Prostate gland (tissue), 2 donors: ENCODE measurements around the gene TMEM234. TPM values are rescaled to one million over a fixed set of nuclear protein-coding genes. Genes with fewer than 3 reads are reported as not detected.

Experiments used
- DNase-seq: peaks from one replicate; pipeline ENCODE4 v3.0.0-alpha.2; 2019; ENCODE audit warnings: low spot score
- H3K27ac ChIP-seq, 2 donors: fragments of 200-600 bp; sonication (generic); 2 replicates each; pipeline ENCODE4 v1.5.1; 2017 to 2019
- H3K27me3 ChIP-seq: fragments of 200-600 bp; sonication (generic); replicated peaks from 2 replicates; pipeline ENCODE4 v1.5.1; 2019; ENCODE audit not compliant: insufficient read depth
- H3K36me3 ChIP-seq, 2 donors: fragments of 200-600 bp; sonication (generic); 1 replicate in 1 of 2; 2 replicates in 1 of 2; pipeline versions ENCODE4 v1.5.1 to v1.8.1; 2017 to 2019
- H3K4me1 ChIP-seq: fragments of 200-600 bp; sonication (generic); replicated peaks from 2 replicates; pipeline ENCODE4 v1.5.1; 2019
- H3K4me3 ChIP-seq, 2 donors: fragments of 200-600 bp; sonication (generic); 2 replicates each; pipeline ENCODE4 v1.5.1; 2017 to 2019
- H3K9me3 ChIP-seq: fragments of 200-600 bp; sonication (generic); 2 replicates; pipeline ENCODE4 v1.5.1; 2017
- POLR2A ChIP-seq: fragments of 450-650 bp; IDR thresholded peaks from one replicate; pipeline ENCODE4 v1.6.1; 2016; ENCODE audit warnings: antibody characterized with exemption, mild to moderate bottlenecking
- POLR2AphosphoS5 ChIP-seq: sonication (generic); formaldehyde crosslinking; IDR thresholded peaks from one replicate; pipeline ENCODE4 v1.6.1; 2017; ENCODE audit warnings: antibody characterized with exemption
- WGBS: methylation state at CpG from one replicate; pipeline ENCODE4 v1.1.5; 2018; 5-methylcytosine and 5-hydroxymethylcytosine counted together
- intact Hi-C: fragments of 100-400 bp; cut with DNase I; formaldehyde crosslinking; loops from one replicate; pipeline ENCODE4 v1.14.2; 2022
- small RNA-seq, 2 donors: library from RNA; depleted of rRNA; stranded (forward); fragments of <200 nt; gene quantifications; one replicate each; pipeline ENCODE3, GENCODE V24; 2016
- total RNA-seq, 2 donors: library from RNA; depleted of rRNA; stranded (reverse); fragments of >200 nt; gene quantifications; one replicate each; pipeline ENCODE4 v1.1.0, GENCODE V29; 2016
- TF ChIP-seq, protein P1 (sequence below), 4 experiments: fragments of 200-600 bp in 2 of 4; fragments of 450-650 bp in 2 of 4; sonication (generic) in 2 of 4; IDR thresholded peaks; 1 replicate in 3 of 4; 2 replicates in 1 of 4; pipeline ENCODE4 v1.5.1; 2016 to 2019; ENCODE audit warnings: antibody characterized with exemption in 4 of 4, mild to moderate bottlenecking in 2 of 4, moderate library complexity in 2 of 4

The TMEM234 gene
- total RNA-seq, 2 donors from 2014 or later, result 17.9 to 31.7 TPM

DNA sequence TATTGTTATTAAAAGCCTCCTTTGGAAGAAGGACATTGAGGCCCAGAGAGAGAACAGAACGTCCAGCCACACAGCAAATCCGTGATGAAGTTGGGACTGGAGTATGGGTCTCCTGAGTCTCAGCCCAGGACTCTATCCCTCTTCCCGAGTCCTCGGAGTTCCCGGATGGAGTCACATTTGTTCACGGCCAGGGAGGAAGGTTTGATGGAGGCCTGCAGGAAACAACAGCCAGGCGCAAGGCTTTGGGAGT, 43.0 kb downstream of the TMEM234 start:
- DNase-seq, result no peak
- intact Hi-C loops, result no loop called here
- TF ChIP-seq, protein P1, sequence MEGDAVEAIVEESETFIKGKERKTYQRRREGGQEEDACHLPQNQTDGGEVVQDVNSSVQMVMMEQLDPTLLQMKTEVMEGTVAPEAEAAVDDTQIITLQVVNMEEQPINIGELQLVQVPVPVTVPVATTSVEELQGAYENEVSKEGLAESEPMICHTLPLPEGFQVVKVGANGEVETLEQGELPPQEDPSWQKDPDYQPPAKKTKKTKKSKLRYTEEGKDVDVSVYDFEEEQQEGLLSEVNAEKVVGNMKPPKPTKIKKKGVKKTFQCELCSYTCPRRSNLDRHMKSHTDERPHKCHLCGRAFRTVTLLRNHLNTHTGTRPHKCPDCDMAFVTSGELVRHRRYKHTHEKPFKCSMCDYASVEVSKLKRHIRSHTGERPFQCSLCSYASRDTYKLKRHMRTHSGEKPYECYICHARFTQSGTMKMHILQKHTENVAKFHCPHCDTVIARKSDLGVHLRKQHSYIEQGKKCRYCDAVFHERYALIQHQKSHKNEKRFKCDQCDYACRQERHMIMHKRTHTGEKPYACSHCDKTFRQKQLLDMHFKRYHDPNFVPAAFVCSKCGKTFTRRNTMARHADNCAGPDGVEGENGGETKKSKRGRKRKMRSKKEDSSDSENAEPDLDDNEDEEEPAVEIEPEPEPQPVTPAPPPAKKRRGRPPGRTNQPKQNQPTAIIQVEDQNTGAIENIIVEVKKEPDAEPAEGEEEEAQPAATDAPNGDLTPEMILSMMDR (IDR thresholded peaks at IDR 0.05), result no peak
- TF ChIP-seq POLR2A, result no peak
- no peak for TF ChIP-seq POLR2AphosphoS5
- peak overlapping the region; percentile 87 to 89 for H3K27ac ChIP-seq
- no peaks in the 10 kb centered on the region for H3K36me3 ChIP-seq
- 6% methylated on average over 7 of the region's 7 CpGs for WGBS
- H3K4me1 ChIP-seq, result no peaks in the 10 kb centered on the region
- no peaks in the 10 kb centered on the region for H3K9me3 ChIP-seq
- H3K4me3 ChIP-seq, result peak overlapping the region; percentile 57 to 59
- H3K27me3 ChIP-seq, result no peaks in the 10 kb centered on the region

DNA sequence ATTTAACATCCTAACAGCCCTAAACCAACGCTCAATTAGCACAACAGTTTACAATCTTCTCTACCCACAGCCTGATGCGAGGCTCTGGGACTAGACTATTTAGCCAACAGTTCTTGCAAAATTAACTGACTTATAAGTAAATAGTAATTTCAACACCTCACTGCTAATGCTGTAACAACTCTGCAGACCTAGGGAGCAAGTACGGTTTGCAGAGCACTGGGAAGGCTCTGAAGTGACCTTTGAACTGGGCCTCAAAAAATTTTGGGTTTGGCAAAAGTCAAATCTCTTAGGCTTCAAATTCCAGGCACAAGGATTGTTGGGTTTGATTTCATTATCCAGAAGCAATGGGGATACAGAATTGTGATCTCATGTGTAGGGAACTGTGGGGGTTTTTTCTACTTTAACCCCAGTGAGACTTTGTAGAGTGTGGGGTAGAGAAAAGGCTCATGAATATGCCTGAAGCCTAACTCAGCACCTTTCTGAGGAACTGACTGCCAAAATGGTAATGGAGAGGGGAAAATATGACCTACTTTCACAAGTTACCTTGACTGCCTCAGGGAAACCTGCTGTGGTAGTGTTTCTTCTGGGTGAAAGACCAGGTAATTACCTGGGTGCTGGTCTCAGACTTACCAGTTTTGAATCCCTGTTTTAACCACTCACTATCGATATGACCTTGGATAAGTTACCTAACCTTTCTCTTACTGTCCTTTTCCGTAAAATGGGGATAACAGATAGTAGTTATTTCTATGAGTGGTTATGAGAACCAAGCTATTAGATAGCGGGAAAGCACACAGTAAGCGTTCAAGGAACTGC, 43.6 kb downstream of the TMEM234 start:
- DNase-seq, result no peak
- Histone ChIP-seq H3K36me3 (no peaks in the 10 kb centered on the region), H3K4me3 (no peak overlapping the region), H3K9me3 (no peaks in the 10 kb centered on the region), H3K27ac (peak overlapping the region; percentile 87 to 89), H3K4me1 (no peaks in the 10 kb centered on the region), H3K27me3 (no peaks in the 10 kb centered on the region)
- 83% methylated on average over 7 of the region's 7 CpGs for WGBS
- intact Hi-C loops, result no loop called here
- no peak for TF ChIP-seq POLR2A
- TF ChIP-seq, protein P1 (IDR thresholded peaks at IDR 0.05), result no peak
- TF ChIP-seq POLR2AphosphoS5, result no peak

DNA sequence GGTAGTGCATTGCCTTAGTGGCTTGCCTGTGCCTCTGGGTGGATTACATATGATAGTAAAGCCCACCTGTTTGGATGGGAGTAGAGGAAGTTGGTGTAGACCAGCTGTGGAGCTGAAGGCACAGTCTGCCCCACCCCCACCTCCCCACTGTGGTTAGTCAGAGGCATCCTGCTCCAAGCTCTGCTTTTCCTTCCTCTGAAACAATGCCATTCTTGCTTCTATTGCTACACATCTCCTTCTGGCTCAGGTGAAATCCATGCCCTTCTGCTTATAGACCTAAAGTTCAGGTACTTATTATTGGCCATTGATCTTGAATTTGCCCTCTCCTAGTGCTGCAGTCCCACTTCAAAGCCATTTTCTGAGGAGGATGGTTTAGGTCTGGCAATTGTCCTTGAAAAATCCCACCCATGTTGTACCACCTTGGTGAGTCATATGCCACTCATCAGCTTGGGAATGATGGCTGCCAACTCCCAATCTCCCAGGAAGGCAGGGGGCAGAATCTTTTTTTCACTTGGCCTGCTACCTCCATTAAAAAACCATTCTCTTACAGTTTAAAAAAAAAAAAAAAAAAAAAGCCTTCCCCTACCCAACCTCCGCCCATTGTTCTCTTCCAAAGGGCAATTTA, 49.4 kb downstream of the TMEM234 start:
- peaks cover 4 to 12% of the 10 kb centered on the region in 2 donors for H3K36me3 ChIP-seq

DNA sequence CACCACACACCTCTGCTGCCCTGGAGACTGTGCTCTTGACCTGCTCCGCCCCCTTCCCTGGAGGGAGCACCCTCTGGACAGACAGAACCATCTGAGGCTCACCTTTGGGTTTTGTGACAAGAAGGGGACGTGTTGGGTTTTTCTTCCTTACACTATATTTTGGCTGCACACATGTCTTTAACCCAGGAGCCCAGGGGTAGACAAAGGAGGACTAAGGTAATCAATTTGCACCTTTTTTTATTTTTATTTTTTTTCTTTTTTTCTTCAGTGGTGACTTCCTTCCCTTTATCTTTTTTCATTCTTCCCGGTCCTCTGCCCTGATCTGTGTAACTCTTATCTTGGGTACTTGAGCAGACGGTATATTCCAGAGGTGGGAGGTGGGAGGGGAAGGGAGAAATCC, 51.2 kb downstream of the TMEM234 start:
- Histone ChIP-seq H3K4me3 (no peak overlapping the region), H3K36me3 (peaks cover 4 to 12% of the 10 kb centered on the region in 2 donors), H3K9me3 (no peaks in the 10 kb centered on the region), H3K27ac (no peak overlapping the region), H3K27me3 (no peaks in the 10 kb centered on the region), H3K4me1 (no peaks in the 10 kb centered on the region)
- intact Hi-C loops, result no loop called here
- TF ChIP-seq POLR2A, result no peak
- TF ChIP-seq, protein P1 (IDR thresholded peaks at IDR 0.05), result no peak
- TF ChIP-seq POLR2AphosphoS5, result no peak
- DNase-seq, result no peak
- WGBS, result 74% methylated on average over 4 of the region's 4 CpGs

More for the DNA sequence above, 49.4 kb downstream of the TMEM234 start:
- H3K4me3 ChIP-seq, result no peak overlapping the region
- no peaks in the 10 kb centered on the region for H3K27me3 ChIP-seq
- intact Hi-C loops, result no loop called here
- 96% methylated on average over 1 of the region's 1 CpG for WGBS
- no peak for TF ChIP-seq POLR2AphosphoS5
- TF ChIP-seq, protein P1 (IDR thresholded peaks at IDR 0.05), result no peak
- no peak for TF ChIP-seq POLR2A
- no peaks in the 10 kb centered on the region for H3K4me1 ChIP-seq
- DNase-seq, result no peak
- no peaks in the 10 kb centered on the region for H3K9me3 ChIP-seq
- no peak overlapping the region for H3K27ac ChIP-seq

Small RNAs within 50 kb of the gene (small RNA-seq; reads per million reads assigned to genes)
- 0 reads per million in 2 donors for gene RF00017

Other genes with a start within 250 kb of the TMEM234 start
- 10 to 100 TPM; 77.3 to 77.6 TPM for gene KHDRBS1, start 208.5 kb downstream of the TMEM234 start, total RNA-seq
- gene TMEM39B, start 149.4 kb downstream of the TMEM234 start, total RNA-seq, result 10 to 100 TPM in 1 of 2 donors, 1 to 10 TPM in 1; 8.2 to 15.4 TPM
- 10 to 100 TPM; 37.9 to 56.9 TPM for gene KPNA6, start 114.3 kb downstream of the TMEM234 start, total RNA-seq
- 10 to 100 TPM; 49.6 to 70.8 TPM for gene TXLNA, start 42.7 kb downstream of the TMEM234 start, total RNA-seq
- gene CCDC28B, start 21.8 kb downstream of the TMEM234 start, total RNA-seq, result 10 to 100 TPM in 1 of 2 donors, 1 to 10 TPM in 1; 2.9 to 85.5 TPM
- 1 to 10 TPM; 5.2 to 5.6 TPM for gene IQCC, start 16.7 kb downstream of the TMEM234 start, total RNA-seq
- not detected for gene DCDC2B, start 13.3 kb downstream of the TMEM234 start, total RNA-seq
- 100 to 1,000 TPM; 158 to 181 TPM for gene EIF3I, start 54 bp upstream of the TMEM234 start, total RNA-seq
- 1 to 10 TPM; 2.3 to 3.6 TPM for gene FAM167B, start 24.9 kb upstream of the TMEM234 start, total RNA-seq
- 1 to 10 TPM; 1.3 to 4.4 TPM for gene LCK, start 28.9 kb upstream of the TMEM234 start, total RNA-seq
- 10 to 100 TPM; 85.8 to 98.0 TPM for gene HDAC1, start 69.7 kb upstream of the TMEM234 start, total RNA-seq
- 100 to 1,000 TPM; 144 to 243 TPM for gene MARCKSL1, start 113.9 kb upstream of the TMEM234 start, total RNA-seq
- gene FAM229A, start 140.1 kb upstream of the TMEM234 start, total RNA-seq, result 10 to 100 TPM in 1 of 2 donors, 1 to 10 TPM in 1; 8.5 to 24.2 TPM
- gene TSSK3, start 140.2 kb upstream of the TMEM234 start, total RNA-seq, result 1 to 10 TPM in 1 of 2 donors, not detected in 1; 7.0 TPM
- 100 to 1,000 TPM in 1 of 2 donors, 10 to 100 TPM in 1; 78.3 to 248 TPM for gene BSDC1, start 172.1 kb upstream of the TMEM234 start, total RNA-seq
- gene ZBTB8B, start 242.7 kb upstream of the TMEM234 start, total RNA-seq, result under 1 TPM; 0.18 to 0.45 TPM